GM23338 (cell line): ENCODE results near the gene CCDC174. TPM values are rescaled to one million over a fixed set of nuclear protein-coding genes. Genes with fewer than 3 reads are reported as not detected.

Source experiments
- ATAC-seq: fragments of 200-7000 bp; cut with Tn5 transposase; 3 replicates; pipeline ENCODE4 v1.9.1; 2020
- DNase-seq: peaks from one replicate; pipeline ENCODE4 v3.0.0-alpha.2; 2015; ENCODE audit warnings: low spot score
- H2AFZ ChIP-seq: fragments of 200-600 bp; sonication (generic); 2 replicates; pipeline ENCODE4 v1.8.0; 2016; ENCODE audit warnings: antibody characterized with exemption, mild to moderate bottlenecking, moderate library complexity
- H3F3A ChIP-seq: fragments of 200-600 bp; sonication (generic); replicated peaks from 2 replicates; pipeline ENCODE4 v1.8.0; 2017; ENCODE audit warnings: antibody characterized with exemption, mixed run types, low read depth
- H3K27ac ChIP-seq: fragments of 200-600 bp; sonication (generic); 2 replicates; pipeline ENCODE4 v1.6.1; 2016; ENCODE audit warnings: low read depth
- H3K27me3 ChIP-seq: fragments of 200-600 bp; sonication (generic); 2 replicates; pipeline ENCODE4 v1.8.0; 2016; ENCODE audit warnings: mild to moderate bottlenecking, mixed run types, moderate library complexity; ENCODE audit not compliant: insufficient read depth
- H3K36me3 ChIP-seq: fragments of 200-600 bp; sonication (generic); 2 replicates; pipeline ENCODE4 v1.8.0; 2016; ENCODE audit warnings: mild to moderate bottlenecking; ENCODE audit not compliant: insufficient read depth
- H3K4me1 ChIP-seq: fragments of 200-600 bp; sonication (generic); 2 replicates; pipeline ENCODE4 v1.8.0; 2016; ENCODE audit warnings: mild to moderate bottlenecking, moderate library complexity; ENCODE audit not compliant: insufficient read depth
- H3K4me2 ChIP-seq: fragments of 200-600 bp; sonication (generic); 2 replicates; pipeline ENCODE4 v1.7.1; 2017; ENCODE audit warnings: mixed run types
- H3K4me3 ChIP-seq: fragments of 200-600 bp; sonication (generic); 2 replicates; pipeline ENCODE4 v1.6.1; 2016; ENCODE audit warnings: mixed run types
- H3K79me2 ChIP-seq: fragments of 200-600 bp; sonication (generic); replicated peaks from 2 replicates; pipeline ENCODE4 v1.8.0; 2017; ENCODE audit warnings: mild to moderate bottlenecking; ENCODE audit not compliant: insufficient read depth
- H3K9me2 ChIP-seq: fragments of 200-600 bp; sonication (generic); 2 replicates; pipeline ENCODE4 v1.8.0; 2017; ENCODE audit not compliant: insufficient read depth
- H4K20me1 ChIP-seq: fragments of 200-600 bp; sonication (generic); replicated peaks from 2 replicates; pipeline ENCODE4 v1.8.0; 2017; ENCODE audit warnings: mild to moderate bottlenecking; ENCODE audit not compliant: insufficient read depth
- H3K27ac Mint-ChIP-seq: 2 replicates; pipeline ENCODE4 v1.8.0; 2020; ENCODE audit warnings: inconsistent platforms, mild to moderate bottlenecking, moderate library complexity, mixed read lengths
- H3K27me3 Mint-ChIP-seq: 3 replicates; pipeline ENCODE4 v1.8.0; 2022; ENCODE audit warnings: low read depth, mild to moderate bottlenecking, moderate library complexity, mixed read lengths, inconsistent platforms; ENCODE audit not compliant: insufficient read depth, poor library complexity
- H3K36me3 Mint-ChIP-seq: 3 replicates; pipeline ENCODE4 v1.8.0; 2021; ENCODE audit warnings: low read depth, mild to moderate bottlenecking, inconsistent platforms, moderate library complexity, mixed read lengths
- H3K4me1 Mint-ChIP-seq: 3 replicates; pipeline ENCODE4 v1.8.0; 2020; ENCODE audit warnings: mild to moderate bottlenecking, inconsistent platforms, mixed read lengths
- H3K4me3 Mint-ChIP-seq: 3 replicates; pipeline ENCODE4 v1.8.0; 2021; ENCODE audit warnings: moderate library complexity, mild to moderate bottlenecking, inconsistent platforms, mixed read lengths
- H3K9me3 Mint-ChIP-seq: 3 replicates; pipeline ENCODE4 v1.8.0; 2020; ENCODE audit warnings: moderate library complexity, mild to moderate bottlenecking, inconsistent platforms, mixed read lengths
- CREB1 ChIP-seq: fragments of 250-450 bp; sonication (Bioruptor Pico); IDR thresholded peaks from 2 replicates; pipeline ENCODE4 v1.5.0; 2020; ENCODE audit warnings: low read depth, mild to moderate bottlenecking, moderate library complexity
- CTCF ChIP-seq, 2 experiments: fragments of 200-600 bp in 1 of 2; sonication (generic) in 1 of 2; conservative IDR thresholded peaks; 2 replicates each; pipeline versions ENCODE4 v1.5.1 to v1.6.1; 2016 to 2017; ENCODE audit warnings: antibody characterized with exemption in 2 of 2, low read depth in 2 of 2, mild to moderate bottlenecking in 2 of 2, moderate library complexity in 1 of 2
- ETS1 ChIP-seq: IDR thresholded peaks from 2 replicates; pipeline ENCODE4 v1.6.1; 2016; ENCODE audit warnings: antibody characterized with exemption
- EZH2 ChIP-seq: fragments of 200-600 bp; sonication (generic); IDR thresholded peaks from one replicate; pipeline ENCODE4 v1.8.0; 2017; ENCODE audit warnings: antibody characterized with exemption, mild to moderate bottlenecking, low read depth; ENCODE audit not compliant: unreplicated experiment
- EZH2phosphoT487 ChIP-seq: fragments of 200-600 bp; sonication (generic); IDR thresholded peaks from one replicate; pipeline ENCODE4 v1.8.1; 2018; ENCODE audit warnings: antibody characterized with exemption; ENCODE audit not compliant: unreplicated experiment
- JUNB ChIP-seq: IDR thresholded peaks from one replicate; pipeline ENCODE4 v1.6.1; 2016; ENCODE audit warnings: antibody characterized with exemption; ENCODE audit not compliant: unreplicated experiment
- NANOG ChIP-seq: IDR thresholded peaks from 2 replicates; pipeline ENCODE4 v1.6.1; 2016; ENCODE audit warnings: antibody characterized with exemption, borderline replicate concordance
- POLR2AphosphoS5 ChIP-seq: IDR thresholded peaks from 2 replicates; pipeline ENCODE4 v1.6.1; 2016; ENCODE audit warnings: antibody characterized with exemption, low read depth
- REST ChIP-seq: IDR thresholded peaks from one replicate; pipeline ENCODE4 v1.6.1; 2018; ENCODE audit warnings: antibody characterized with exemption; ENCODE audit not compliant: unreplicated experiment
- STAT1 ChIP-seq: IDR thresholded peaks from one replicate; pipeline ENCODE4 v1.6.1; 2016; ENCODE audit warnings: antibody characterized with exemption; ENCODE audit not compliant: unreplicated experiment
- ZNF114 ChIP-seq: fragments of 250-450 bp; sonication (Bioruptor Pico); IDR thresholded peaks from 2 replicates; pipeline ENCODE4 v1.5.0; 2020; ENCODE audit warnings: mild to moderate bottlenecking, moderate library complexity
- ZNF331 ChIP-seq: fragments of 250-450 bp; sonication (Bioruptor Pico); IDR thresholded peaks from 2 replicates; pipeline ENCODE4 v1.5.0; 2020; ENCODE audit warnings: low read depth, mild to moderate bottlenecking, moderate library complexity
- ZNF462 ChIP-seq: fragments of 250-450 bp; sonication (Bioruptor Pico); IDR thresholded peaks from 2 replicates; pipeline ENCODE4 v1.5.0; 2020; ENCODE audit warnings: mild to moderate bottlenecking, moderate library complexity
- polyA plus RNA-seq: library from polyadenylated mRNA; unstranded; fragments of >200 nt; fragmentation: Nextera tagmentation; extraction: Ambion mirVana; gene quantifications from 2 replicates; pipeline ENCODE4 v1.2.1, GENCODE V29; 2016
- total RNA-seq: library from RNA; depleted of rRNA; stranded (reverse); fragments of >200 nt; shearing (Covaris generic); gene quantifications from 2 replicates; pipeline ENCODE4 v1.2.3, GENCODE V29; 2014

The CCDC174 gene
- total and polyA plus RNA-seq, 2 experiments from 2014 or later: 11.2 to 46.3 TPM

GRCh38 chr3:14672588-14672987 is 21.0 kb downstream of the CCDC174 start:
- H3K4me2 ChIP-seq: no peak overlapping the region
- H3K4me1 Mint-ChIP-seq: no peaks in the 10 kb centered on the region; the same call in 2 of the 3 replicates
- H3K79me2 ChIP-seq: no peaks in the 10 kb centered on the region
- peaks cover 35% of the 10 kb centered on the region for H3K36me3 ChIP-seq
- ATAC-seq (no peak), DNase-seq (no peak)
- H3K4me3 Mint-ChIP-seq: no peak overlapping the region
- H2AFZ ChIP-seq: no peak overlapping the region
- no peak overlapping the region for H3K4me3 ChIP-seq
- H3K4me1 ChIP-seq: no peaks in the 10 kb centered on the region
- H3K27ac Mint-ChIP-seq: no peak overlapping the region
- no peaks in the 10 kb centered on the region for H3K9me3 Mint-ChIP-seq
- H3K36me3 Mint-ChIP-seq: peaks cover 52% of the 10 kb centered on the region
- H3K9me2 ChIP-seq: no peaks in the 10 kb centered on the region
- no peaks in the 10 kb centered on the region for H3F3A ChIP-seq
- no peaks in the 10 kb centered on the region for H4K20me1 ChIP-seq
- no peak for TF ChIP-seq CREB1
- TF ChIP-seq CTCF (conservative IDR thresholded peaks at IDR 0.05; ENCODE audit: low read depth in 2 of 2): no peak
- no peak for TF ChIP-seq ZNF114
- TF ChIP-seq ETS1: no peak
- no peak for TF ChIP-seq REST
- no peak for TF ChIP-seq EZH2phosphoT487
- TF ChIP-seq EZH2: no peak
- no peak for TF ChIP-seq POLR2AphosphoS5
- no peak for TF ChIP-seq ZNF462
- TF ChIP-seq STAT1: no peak
- no peak for TF ChIP-seq JUNB
- no peak for TF ChIP-seq NANOG
- TF ChIP-seq ZNF331: no peak
- no peak overlapping the region for H3K27ac ChIP-seq
- H3K27me3 ChIP-seq: no peaks in the 10 kb centered on the region
- H3K27me3 Mint-ChIP-seq: peaks cover 4% of the 10 kb centered on the region
